Endodermal cell (in vitro differentiated cells): ENCODE measurements around the gene PRR20G. TPM values are rescaled to one million over a fixed set of nuclear protein-coding genes. Genes with fewer than 3 reads are reported as not detected.

Source experiments
- DNase-seq: peaks from one replicate; pipeline ENCODE4 v3.0.0-alpha.2; 2017
- H3K27ac ChIP-seq: 2 replicates; pipeline ENCODE4 v1.5.1; 2013; ENCODE audit warnings: mild to moderate bottlenecking, low read depth, low read length, moderate library complexity
- H3K27me3 ChIP-seq: 2 replicates; pipeline ENCODE4 v1.6.1; 2013; ENCODE audit warnings: mild to moderate bottlenecking, low read length, moderate library complexity; ENCODE audit not compliant: insufficient read depth, control insufficient read depth, poor library complexity, severe bottlenecking
- H3K36me3 ChIP-seq: 2 replicates; pipeline ENCODE4 v1.7.0; 2013; ENCODE audit warnings: mild to moderate bottlenecking, low read length, moderate library complexity; ENCODE audit not compliant: control insufficient read depth, insufficient read depth
- H3K4me1 ChIP-seq: one replicate; pipeline ENCODE4 v1.7.0; 2013; ENCODE audit warnings: low read length; ENCODE audit not compliant: control insufficient read depth, insufficient read depth
- H3K4me3 ChIP-seq: 2 replicates; pipeline ENCODE4 v1.5.1; 2013; ENCODE audit warnings: mild to moderate bottlenecking, low read length, moderate library complexity
- H3K9ac ChIP-seq: 2 replicates; pipeline ENCODE4 v1.6.1; 2013; ENCODE audit warnings: mild to moderate bottlenecking, low read length, moderate library complexity; ENCODE audit not compliant: poor library complexity, severe bottlenecking; ENCODE audit errors: extremely low read depth
- H3K9me3 ChIP-seq: 2 replicates; pipeline ENCODE4 v1.6.1; 2013; ENCODE audit warnings: mild to moderate bottlenecking, low read length, moderate library complexity; ENCODE audit not compliant: control insufficient read depth
- H3K27ac Mint-ChIP-seq: 2 replicates; pipeline ENCODE4 v1.8.0; 2020; ENCODE audit warnings: mixed read lengths
- H3K27me3 Mint-ChIP-seq: 2 replicates; pipeline ENCODE4 v1.8.0; 2021; ENCODE audit warnings: mild to moderate bottlenecking, mixed read lengths; ENCODE audit not compliant: insufficient read depth
- H3K36me3 Mint-ChIP-seq: 2 replicates; pipeline ENCODE4 v1.8.0; 2020; ENCODE audit warnings: low read depth, mixed read lengths
- H3K4me1 Mint-ChIP-seq: 2 replicates; pipeline ENCODE4 v1.8.0; 2020; ENCODE audit warnings: mixed read lengths
- H3K4me3 Mint-ChIP-seq: 2 replicates; pipeline ENCODE4 v1.8.0; 2020; ENCODE audit warnings: mild to moderate bottlenecking, moderate library complexity, mixed read lengths
- H3K9me3 Mint-ChIP-seq: 2 replicates; pipeline ENCODE4 v1.8.0; 2020; ENCODE audit warnings: mild to moderate bottlenecking, mixed read lengths
- CTCF ChIP-seq: fragments of 200-600 bp; sonication (generic); conservative IDR thresholded peaks from 2 replicates; pipeline ENCODE4 v1.5.0; 2021; ENCODE audit warnings: antibody characterized with exemption, mild to moderate bottlenecking
- WGBS, 2 experiments: methylation state at CpG; one replicate each; pipeline versions ENCODE4 v1.1.5 to v1.1.7; 2013; ENCODE audit warnings: missing lambda C conversion rate in 2 of 2, mixed read lengths in 1 of 2; ENCODE audit not compliant: insufficient coverage in 1 of 2, insufficient read length in 1 of 2; 5-methylcytosine and 5-hydroxymethylcytosine counted together
- long read RNA-seq, 4 experiments: library from polyadenylated mRNA in 2 of 4; library from RNA in 1 of 4; library from capped mRNA in 1 of 4; stranded (forward) in 3 of 4; unstranded in 1 of 4; transcript quantifications; one replicate each; pipeline ENCODE4 v2.0.0, GENCODE V29; 2020 to 2021; ENCODE audit warnings: inconsistent platforms in 1 of 4
- polyA plus RNA-seq, 2 experiments: library from polyadenylated mRNA; stranded (reverse); fragments of 50-300 nt; gene quantifications; one replicate each; pipeline ENCODE4 v1.2.3, GENCODE V29; 2013
- total RNA-seq, 2 donors: library from RNA; stranded (reverse); fragmentation: NEBNext Ultra II Directional in 1 of 2; extraction: Animal tissue kit (Norgen Biotek cat#: 25700) in 1 of 2; gene quantifications; 2 replicates in 1 of 2; 3 replicates in 1 of 2; pipeline ENCODE4 v1.2.1, GENCODE V29; 2021

The PRR20G gene
- not detected for total RNA-seq
- not detected for polyA plus RNA-seq (2013, experiment 1 of 2)
- polyA plus RNA-seq (2013, experiment 2 of 2), result not detected
- long read RNA-seq, experiment 1, result 0 reads
- long read RNA-seq, experiment 2, result 0 reads
- long read RNA-seq, experiment 3, result 0 reads
- long read RNA-seq, experiment 4, result 0 reads

GRCh38 chr3:127287840-127288239 lies at the start of gene PRR20G:
TSS of gene PRR20G (minus strand) at chr3:127288046. CDS start at chr3:127287365, 681 bp downstream.
- H3K9me3 Mint-ChIP-seq, result peaks cover 12% of the 10 kb centered on the region

GRCh38 chr3:127337001-127337400 lies 49.2 kb upstream of the PRR20G start:
- no peak for TF ChIP-seq CTCF
- Mint-ChIP-seq H3K36me3 (no peaks in the 10 kb centered on the region), H3K27me3 (peaks cover 58% of the 10 kb centered on the region), H3K4me1 (no peaks in the 10 kb centered on the region), H3K27ac (no peak overlapping the region), H3K9me3 (peaks cover 14% of the 10 kb centered on the region), H3K4me3 (no peak overlapping the region)
- no peak overlapping the region for H3K4me3 ChIP-seq
- no peaks in the 10 kb centered on the region for H3K4me1 ChIP-seq
- H3K36me3 ChIP-seq, result no peaks in the 10 kb centered on the region
- H3K9ac ChIP-seq, result no peak overlapping the region
- DNase-seq, result no peak
- no peaks in the 10 kb centered on the region for H3K9me3 ChIP-seq
- H3K27ac ChIP-seq, result no peak overlapping the region
- 91 to 93% methylated on average over 3 to 7 of the region's 7 CpGs for WGBS, 2 experiments
- H3K27me3 ChIP-seq, result peaks cover 5% of the 10 kb centered on the region

More at GRCh38 chr3:127287840-127288239, at the start of gene PRR20G:
- no peaks in the 10 kb centered on the region for H3K36me3 ChIP-seq
- H3K4me1 ChIP-seq, result no peaks in the 10 kb centered on the region
- DNase-seq, result peak; percentile 67
- no peaks in the 10 kb centered on the region for H3K36me3 Mint-ChIP-seq
- H3K4me1 Mint-ChIP-seq, result no peaks in the 10 kb centered on the region
- peak; percentile 40 for TF ChIP-seq CTCF
- H3K9ac ChIP-seq, result no peak within 1 kb of the TSS
- H3K4me3 Mint-ChIP-seq, result no peak within 1 kb of the TSS
- no peak within 1 kb of the TSS for H3K4me3 ChIP-seq
- 81 to 89% methylated on average over 10 to 17 of the region's 17 CpGs for WGBS, 2 experiments
- H3K27me3 ChIP-seq, result no peaks in the 10 kb centered on the region
- H3K27ac ChIP-seq, result no peak within 1 kb of the TSS
- peaks cover 5% of the 10 kb centered on the region for H3K27me3 Mint-ChIP-seq
- no peaks in the 10 kb centered on the region for H3K9me3 ChIP-seq
- H3K27ac Mint-ChIP-seq, result no peak within 1 kb of the TSS

- H3K9me3 ChIP-seq, result peaks cover 2% of the 10 kb centered on the region
- no peaks in the 10 kb centered on the region for H3K36me3 Mint-ChIP-seq
- H3K9ac ChIP-seq, result no peak overlapping the region
- 79 to 97% methylated on average over 3 to 5 of the region's 5 CpGs for WGBS, 2 experiments
- H3K4me1 ChIP-seq, result no peaks in the 10 kb centered on the region
- H3K9me3 Mint-ChIP-seq, result peaks cover 16% of the 10 kb centered on the region
- no peak overlapping the region for H3K4me3 Mint-ChIP-seq
- H3K27ac ChIP-seq, result no peak overlapping the region
- DNase-seq, result no peak
- H3K27ac Mint-ChIP-seq, result no peak overlapping the region
- peaks cover 5% of the 10 kb centered on the region for H3K27me3 ChIP-seq
- no peak for TF ChIP-seq CTCF
- H3K4me3 ChIP-seq, result no peak overlapping the region
- no peaks in the 10 kb centered on the region for H3K4me1 Mint-ChIP-seq
- peaks cover 55% of the 10 kb centered on the region for H3K27me3 Mint-ChIP-seq
- no peaks in the 10 kb centered on the region for H3K36me3 ChIP-seq
These were observed 48.3 kb upstream of the PRR20G start for GRCh38 chr3:127336101-127336500.
